ENCODE data around the gene EPM2A.

DNA sequence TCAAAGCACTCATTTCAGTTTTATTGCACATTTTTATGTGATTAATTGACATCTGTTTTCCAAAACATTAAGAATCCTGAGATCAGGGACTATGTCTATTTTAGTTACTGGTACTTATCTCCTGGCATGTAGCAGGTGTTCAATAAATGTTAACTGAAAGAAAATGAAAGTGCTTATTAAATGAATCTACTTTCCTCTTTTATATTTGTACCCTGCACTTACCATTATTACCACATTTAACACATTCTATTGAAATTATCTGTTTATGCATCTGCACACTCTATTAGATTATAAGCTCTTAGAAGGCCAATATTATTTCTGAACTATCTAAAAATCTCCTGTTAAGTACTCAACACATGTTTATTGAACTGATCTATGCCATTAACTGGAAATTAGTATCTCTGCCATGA lies 131.9 kb downstream of the EPM2A start:
- TF ChIP-seq POLR2A (IDR thresholded peaks at IDR 0.05) (no peak), CTCF (IDR thresholded peaks at IDR 0.05) (no peak)
